Immature natural killer cell (primary cell): ENCODE results near the gene NTN1. TPM values are rescaled to one million over a fixed set of nuclear protein-coding genes. Genes with fewer than 3 reads are reported as not detected.

Experiments
- DNase-seq, 3 donors: peaks; one replicate each; pipeline ENCODE4 v3.0.0; 2022; ENCODE audit warnings: mixed read lengths in 1 of 3
- H3K27ac Mint-ChIP-seq, 6 donors: one replicate each; pipeline ENCODE4 v1.8.0; 2020; ENCODE audit warnings: mixed read lengths in 6 of 6, mild to moderate bottlenecking in 5 of 6, inconsistent platforms in 4 of 6, moderate library complexity in 3 of 6
- H3K27me3 Mint-ChIP-seq, 3 donors: one replicate each; pipeline ENCODE4 v1.8.0; 2020 to 2021; ENCODE audit warnings: low read depth in 3 of 3, mild to moderate bottlenecking in 3 of 3, mixed read lengths in 3 of 3, moderate library complexity in 3 of 3, inconsistent platforms in 1 of 3
- H3K36me3 Mint-ChIP-seq, 3 donors: one replicate each; pipeline ENCODE4 v1.8.0; 2020; ENCODE audit warnings: mixed read lengths in 3 of 3, inconsistent platforms in 2 of 3, mild to moderate bottlenecking in 2 of 3
- H3K4me1 Mint-ChIP-seq, 2 donors: one replicate each; pipeline ENCODE4 v1.8.0; 2020; ENCODE audit warnings: inconsistent platforms in 2 of 2, mild to moderate bottlenecking in 2 of 2, mixed read lengths in 2 of 2, moderate library complexity in 1 of 2
- H3K4me3 Mint-ChIP-seq, 5 donors: one replicate each; pipeline ENCODE4 v1.8.0; 2020; ENCODE audit warnings: mild to moderate bottlenecking in 5 of 5, mixed read lengths in 5 of 5, inconsistent platforms in 3 of 5, moderate library complexity in 3 of 5
- H3K9me3 Mint-ChIP-seq, 6 donors: one replicate each; pipeline ENCODE4 v1.8.0; 2020; ENCODE audit warnings: mild to moderate bottlenecking in 6 of 6, mixed read lengths in 6 of 6, inconsistent platforms in 4 of 6, moderate library complexity in 3 of 6
- polyA plus RNA-seq, 3 donors: library from polyadenylated mRNA; unstranded; fragments of 300-500 nt; fragmentation: Illumina TruSeq; gene quantifications; one replicate each; pipeline ENCODE4 v1.2.3, GENCODE V29; 2021

The NTN1 gene
- polyA plus RNA-seq, 3 donors from 2014 or later = not detected

DNA sequence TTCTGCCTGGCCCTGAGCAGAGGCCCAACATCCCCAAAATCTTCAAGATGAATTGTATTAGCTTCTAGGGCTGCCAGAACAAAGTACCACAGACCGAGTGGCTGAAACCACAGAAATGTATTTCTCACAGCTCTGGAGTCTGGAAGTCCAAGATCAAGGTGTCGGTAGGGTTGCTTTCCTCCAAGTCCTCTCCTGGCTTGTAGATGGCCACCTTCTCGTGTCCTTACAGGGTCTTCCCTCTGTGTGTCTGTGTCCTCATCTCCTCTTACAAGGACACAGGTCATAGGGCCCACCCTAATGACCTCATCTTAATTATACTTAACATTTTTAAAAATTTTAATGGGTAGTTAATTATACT is 215.7 kb downstream of the NTN1 start:
- H3K36me3 Mint-ChIP-seq = no peaks in the 10 kb centered on the region
- H3K27me3 Mint-ChIP-seq = peaks cover 5 to 22% (median 17%) of the 10 kb centered on the region in 3 donors
- H3K4me3 Mint-ChIP-seq = no peak overlapping the region
- H3K4me1 Mint-ChIP-seq = peaks cover 21 to 27% of the 10 kb centered on the region in 2 donors
- no peak overlapping the region for H3K27ac Mint-ChIP-seq
- no peaks in the 10 kb centered on the region for H3K9me3 Mint-ChIP-seq
- DNase-seq = no peak

DNA sequence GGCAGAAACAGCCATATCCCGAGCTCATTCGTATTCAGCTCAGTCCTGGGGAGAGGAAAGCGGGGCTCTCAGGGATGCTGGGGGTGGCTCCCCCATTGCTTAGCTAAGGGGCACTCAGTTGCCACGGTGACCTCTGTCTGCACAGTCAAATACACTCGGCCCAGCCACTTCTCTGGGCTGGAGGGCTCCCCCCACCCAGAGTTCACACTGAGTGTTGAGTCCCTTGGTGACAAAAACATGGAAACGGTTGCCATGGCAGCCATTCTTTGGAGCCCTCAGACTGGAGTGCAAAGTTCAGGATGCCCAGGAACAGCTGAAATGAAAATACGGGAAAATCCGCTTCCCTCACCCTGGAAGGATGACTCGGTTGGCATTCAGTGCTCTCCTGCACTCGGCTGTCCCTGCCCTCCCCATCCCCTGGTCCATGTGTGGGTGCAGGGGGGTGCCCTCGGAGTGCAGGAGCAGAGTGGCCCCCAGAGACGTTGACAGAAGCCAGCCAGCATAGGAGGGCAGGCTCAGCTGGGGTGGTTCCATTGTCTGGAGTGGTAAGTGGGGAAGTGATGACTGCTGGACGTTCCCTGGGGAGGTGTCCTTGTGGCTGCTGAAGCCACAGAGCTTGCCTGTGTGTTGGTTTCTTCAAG is 216.5 kb downstream of the NTN1 start:
- Mint-ChIP-seq H3K4me1 (peaks cover 21 to 27% of the 10 kb centered on the region in 2 donors), H3K27ac (peak overlapping the region in 1 of 6 donors; percentile 24), H3K4me3 (peak overlapping the region in 2 of 5 donors; percentile 38 to 46), H3K9me3 (no peaks in the 10 kb centered on the region), H3K36me3 (no peaks in the 10 kb centered on the region), H3K27me3 (peaks cover 5 to 22% (median 16%) of the 10 kb centered on the region in 3 donors)
- DNase-seq = no peak

- Mint-ChIP-seq H3K36me3 (no peaks in the 10 kb centered on the region), H3K9me3 (no peaks in the 10 kb centered on the region), H3K27me3 (peaks cover 5 to 22% (median 16%) of the 10 kb centered on the region in 3 donors), H3K27ac (peak overlapping the region in 5 of 6 donors; percentile 12 to 85 (median 75)), H3K4me3 (peak overlapping the region; percentile 81 to 85 (median 83)), H3K4me1 (peaks cover 21 to 27% of the 10 kb centered on the region in 2 donors)
- DNase-seq = no peak
These were observed 217.3 kb downstream of the NTN1 start for GRCh38 chr17:9238340-9239245.

GRCh38 chr17:9239246-9239792 is 218.0 kb downstream of the NTN1 start:
- Mint-ChIP-seq H3K36me3 (no peaks in the 10 kb centered on the region), H3K27me3 (peaks cover 4 to 19% (median 16%) of the 10 kb centered on the region in 3 donors), H3K4me3 (peak overlapping the region; percentile 81 to 85 (median 83)), H3K4me1 (peaks cover 21 to 27% of the 10 kb centered on the region in 2 donors), H3K9me3 (no peaks in the 10 kb centered on the region), H3K27ac (peak overlapping the region; percentile 48 to 85 (median 74))
- peak in 1 of 3 donors; percentile 10 for DNase-seq

DNA sequence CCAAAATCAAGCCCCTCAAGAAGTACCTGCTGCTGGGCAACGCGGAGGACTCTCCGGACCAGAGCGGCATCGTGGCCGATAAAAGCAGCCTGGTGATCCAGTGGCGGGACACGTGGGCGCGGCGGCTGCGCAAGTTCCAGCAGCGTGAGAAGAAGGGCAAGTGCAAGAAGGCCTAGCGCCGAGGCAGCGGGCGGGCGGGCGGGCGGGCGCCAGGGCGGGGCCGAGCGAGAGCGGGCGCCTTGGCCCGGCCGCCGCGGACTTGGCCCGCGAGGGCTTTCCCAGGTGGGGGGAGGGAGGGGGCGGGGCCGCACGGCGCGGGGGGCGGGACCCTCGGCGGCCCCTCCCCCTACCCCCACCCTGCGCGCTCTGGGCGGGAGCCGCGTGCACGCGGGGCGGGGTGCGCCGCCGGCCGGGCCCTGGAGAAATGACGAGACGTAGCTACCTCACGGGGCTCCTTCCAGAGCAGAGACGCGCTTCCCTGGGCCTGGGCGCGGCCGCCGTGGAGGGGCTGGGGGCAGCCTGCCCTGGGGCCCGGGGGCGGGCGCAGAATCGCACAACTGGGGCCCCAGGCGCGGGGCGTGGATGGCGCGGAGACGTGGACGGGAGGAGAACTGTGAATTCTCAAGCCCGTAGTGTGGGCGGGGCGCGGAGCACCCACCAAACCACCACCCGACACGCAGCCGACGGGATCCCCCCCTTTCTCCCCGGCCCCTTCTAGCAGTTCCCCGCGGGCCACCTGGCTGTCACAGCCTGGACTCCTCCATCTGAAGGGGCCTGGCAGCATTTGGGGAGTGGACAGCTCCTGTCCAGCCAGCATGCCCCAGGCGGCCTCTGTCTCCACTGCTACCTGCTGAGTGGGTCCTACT is 218.7 kb downstream of the NTN1 start:
- Mint-ChIP-seq H3K27me3 (peaks cover 4 to 16% (median 13%) of the 10 kb centered on the region in 3 donors), H3K9me3 (no peaks in the 10 kb centered on the region), H3K36me3 (no peaks in the 10 kb centered on the region), H3K4me3 (peak overlapping the region; percentile 81 to 85 (median 83)), H3K27ac (peak overlapping the region; percentile 64 to 85 (median 76)), H3K4me1 (peaks cover 21 to 27% of the 10 kb centered on the region in 2 donors)
- DNase-seq = peak; percentile 72 to 81 (median 77)

DNA sequence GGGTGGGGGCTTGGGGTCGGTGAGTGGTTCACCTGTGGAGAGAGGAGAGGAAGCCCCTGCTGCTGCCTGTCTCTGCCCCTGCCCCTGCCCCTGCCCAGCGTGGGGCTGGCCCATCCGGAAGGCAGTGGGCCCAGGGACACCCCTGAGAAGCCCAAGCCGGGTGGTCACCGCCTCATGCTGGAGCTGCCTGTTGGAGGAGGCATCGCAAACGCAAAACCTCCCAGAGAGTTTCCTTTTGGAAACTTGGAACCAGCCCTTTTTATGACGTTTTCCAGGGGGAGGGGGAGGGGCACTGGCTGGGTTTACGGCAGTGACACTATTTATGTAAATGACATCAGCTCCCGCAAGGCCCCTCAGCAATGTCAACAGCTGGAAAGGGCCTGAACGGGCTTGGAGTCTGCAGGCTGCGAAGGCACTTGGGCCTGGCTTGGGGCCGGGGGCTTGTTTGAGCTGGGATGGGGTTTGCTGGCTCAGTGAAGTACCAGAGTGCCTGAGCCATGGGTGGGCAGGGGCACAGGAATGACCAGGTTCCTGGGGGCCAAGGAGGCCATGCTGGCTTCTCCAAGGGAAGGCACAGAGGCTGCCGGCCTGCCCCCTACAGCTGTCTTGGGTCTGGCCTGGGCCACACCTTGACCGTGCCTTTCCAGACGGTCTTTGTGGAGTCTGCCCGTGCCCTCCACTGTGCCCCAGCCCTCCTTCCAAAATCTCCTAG is 219.5 kb downstream of the NTN1 start:
- Mint-ChIP-seq H3K27ac (peak overlapping the region; percentile 64 to 83 (median 75)), H3K27me3 (peaks cover 2 to 11% (median 8%) of the 10 kb centered on the region in 3 donors), H3K9me3 (no peaks in the 10 kb centered on the region), H3K4me3 (peak overlapping the region; percentile 60 to 73 (median 65)), H3K4me1 (peaks cover 21 to 27% of the 10 kb centered on the region in 2 donors), H3K36me3 (no peaks in the 10 kb centered on the region)
- DNase-seq = no peak

DNA sequence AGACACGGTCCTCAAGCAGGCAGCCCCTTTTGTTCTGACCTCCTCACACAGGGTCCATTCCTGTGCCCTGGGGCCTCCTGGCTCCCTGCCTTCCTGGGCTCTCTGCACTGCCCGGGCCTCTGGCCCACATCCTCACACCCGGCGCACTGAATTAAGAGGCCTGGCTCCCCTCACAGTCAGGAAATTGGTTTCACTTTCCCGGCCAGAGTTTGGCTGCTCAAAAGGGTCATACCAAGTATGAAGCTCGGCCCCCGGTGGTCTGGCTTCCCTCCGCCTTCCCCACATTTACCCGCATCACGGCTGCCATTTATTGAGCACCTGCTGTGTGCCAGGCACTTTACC is 220.0 kb downstream of the NTN1 start:
- peak overlapping the region; percentile 39 to 65 (median 60) for H3K4me3 Mint-ChIP-seq
- H3K27me3 Mint-ChIP-seq = peaks cover 2 to 8% (median 8%) of the 10 kb centered on the region in 3 donors
- no peaks in the 10 kb centered on the region for H3K36me3 Mint-ChIP-seq
- H3K4me1 Mint-ChIP-seq = peaks cover 21 to 27% of the 10 kb centered on the region in 2 donors
- peak in 1 of 3 donors; percentile 20 for DNase-seq
- no peaks in the 10 kb centered on the region for H3K9me3 Mint-ChIP-seq
- H3K27ac Mint-ChIP-seq = peak overlapping the region; percentile 52 to 84 (median 74)

DNA sequence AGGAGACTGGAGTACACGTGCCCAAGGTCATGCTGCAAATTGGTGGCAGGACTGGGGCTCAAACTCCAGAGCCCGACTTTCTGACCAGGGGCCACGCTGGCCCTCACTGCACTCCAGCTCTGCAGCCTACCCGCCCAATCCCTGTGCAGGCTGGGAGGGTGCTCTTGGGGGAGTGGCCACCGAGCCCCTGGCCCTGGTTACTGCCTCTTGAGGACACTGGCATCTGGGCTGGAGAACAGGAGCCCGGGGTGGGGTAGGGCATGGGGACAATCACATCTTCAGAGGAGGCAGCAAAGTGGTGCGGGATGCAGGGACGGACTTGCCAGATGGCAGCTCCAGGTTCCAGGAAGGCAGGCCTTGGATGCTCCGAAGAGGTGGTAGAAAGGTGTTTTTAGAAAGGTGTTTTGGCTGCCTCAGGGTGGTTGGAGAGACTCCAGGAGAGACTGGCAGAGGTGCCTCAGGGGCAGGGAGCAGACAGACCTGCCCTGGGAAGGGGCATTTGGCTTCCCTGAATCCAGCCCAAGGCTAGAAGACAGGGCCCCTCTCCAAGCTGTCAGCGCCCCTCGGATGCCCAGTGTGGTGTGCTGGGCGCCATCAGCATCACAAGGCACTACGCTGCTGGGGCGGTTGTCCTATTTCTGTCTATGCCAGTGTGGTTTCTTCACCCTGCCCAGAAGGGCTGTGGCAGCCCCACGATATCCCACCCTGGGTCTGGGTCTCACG is 220.6 kb downstream of the NTN1 start:
- H3K27me3 Mint-ChIP-seq = peaks cover 0 to 8% (median 8%) of the 10 kb centered on the region in 3 donors
- H3K4me3 Mint-ChIP-seq = peak overlapping the region in 4 of 5 donors; percentile 53 to 65 (median 60)
- peaks cover 21 to 27% of the 10 kb centered on the region in 2 donors for H3K4me1 Mint-ChIP-seq
- no peaks in the 10 kb centered on the region for H3K36me3 Mint-ChIP-seq
- no peak for DNase-seq
- H3K9me3 Mint-ChIP-seq = no peaks in the 10 kb centered on the region
- H3K27ac Mint-ChIP-seq = peak overlapping the region; percentile 12 to 84 (median 74)

- Mint-ChIP-seq H3K4me3 (no peak overlapping the region), H3K36me3 (no peaks in the 10 kb centered on the region), H3K4me1 (peaks cover 21 to 25% of the 10 kb centered on the region in 2 donors), H3K9me3 (no peaks in the 10 kb centered on the region), H3K27me3 (peaks cover 0 to 8% (median 8%) of the 10 kb centered on the region in 3 donors), H3K27ac (peak overlapping the region in 3 of 6 donors; percentile 23 to 45 (median 45))
- DNase-seq = no peak
These were observed 221.2 kb downstream of the NTN1 start for GRCh38 chr17:9242497-9242881.

DNA sequence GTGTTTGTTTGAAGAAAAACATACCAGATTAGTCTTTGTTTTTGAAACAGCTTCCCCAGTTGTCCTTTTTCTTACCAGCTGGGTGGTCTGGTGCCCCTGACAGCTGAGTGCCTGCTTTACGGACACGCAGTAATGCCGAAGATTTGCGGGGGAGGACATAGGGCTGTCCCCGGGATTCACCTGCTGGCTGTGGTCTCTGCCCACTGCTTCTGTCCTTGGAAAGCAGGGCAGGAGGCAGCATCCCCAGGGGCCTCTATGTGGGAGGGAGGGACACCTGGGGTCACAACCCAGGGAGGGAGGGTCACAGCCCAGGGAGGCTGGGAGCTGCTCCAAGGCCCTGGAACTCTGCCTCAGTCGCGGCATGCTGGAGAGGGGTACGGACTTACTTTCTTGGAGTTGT is 221.7 kb downstream of the NTN1 start:
- DNase-seq = no peak
- peaks cover 0 to 2% (median 0%) of the 10 kb centered on the region in 3 donors for H3K36me3 Mint-ChIP-seq
- no peaks in the 10 kb centered on the region for H3K9me3 Mint-ChIP-seq
- H3K4me1 Mint-ChIP-seq = peaks cover 21 to 25% of the 10 kb centered on the region in 2 donors
- no peak overlapping the region for H3K4me3 Mint-ChIP-seq
- H3K27me3 Mint-ChIP-seq = peaks cover 0 to 9% (median 7%) of the 10 kb centered on the region in 3 donors
- no peak overlapping the region for H3K27ac Mint-ChIP-seq

DNA sequence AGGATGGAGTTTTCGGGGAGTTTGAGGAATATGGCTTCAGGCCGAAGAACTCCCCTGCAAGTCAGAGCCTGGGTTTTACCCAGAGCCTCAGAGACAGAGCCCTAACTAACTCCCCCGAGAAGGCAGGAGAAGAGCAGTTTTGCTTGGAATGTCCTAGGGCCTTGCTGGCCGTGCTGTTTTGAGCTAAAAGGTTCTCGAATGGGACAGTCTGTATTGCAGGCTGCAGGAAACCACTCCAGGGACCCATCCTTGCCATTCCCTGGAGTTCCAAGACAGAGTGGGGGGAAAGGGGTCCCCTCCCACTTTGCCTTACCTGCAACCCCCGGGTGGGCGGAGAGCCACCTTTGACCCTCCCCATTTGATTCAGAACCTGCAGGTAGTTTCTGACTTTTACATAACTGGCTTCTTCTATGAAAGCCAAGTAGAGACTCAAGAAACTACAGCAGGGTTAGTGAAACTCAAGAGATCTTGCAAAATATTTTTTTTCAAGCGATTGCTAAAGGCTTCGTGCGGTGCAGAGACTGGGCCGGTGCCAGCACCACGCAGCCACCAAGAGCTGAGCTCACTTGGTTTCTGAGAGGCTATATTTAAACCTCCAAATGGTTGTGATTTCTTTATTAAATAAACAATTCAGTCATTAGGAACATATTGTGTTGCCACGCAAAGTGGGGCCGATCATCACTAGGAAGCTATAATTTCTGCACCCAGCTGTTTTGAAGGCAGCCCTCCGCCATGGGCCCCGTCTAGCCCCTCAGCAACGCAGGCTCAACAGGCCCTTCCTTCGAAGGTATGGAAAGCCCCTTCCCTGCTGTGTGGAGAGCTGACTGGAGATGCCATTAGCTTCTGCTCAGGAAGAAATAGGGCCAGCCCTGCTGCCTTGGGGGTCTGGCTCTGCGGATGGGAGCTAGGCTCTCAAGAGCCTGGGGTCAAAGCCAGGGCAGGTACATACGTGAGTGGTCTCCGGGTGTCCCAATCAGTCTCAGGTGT is 223.0 kb downstream of the NTN1 start:
- Mint-ChIP-seq H3K4me1 (peaks cover 12 to 14% of the 10 kb centered on the region in 2 donors), H3K9me3 (no peaks in the 10 kb centered on the region), H3K36me3 (peaks cover 3 to 5% (median 4%) of the 10 kb centered on the region in 3 donors), H3K27me3 (peaks cover 1 to 7% (median 3%) of the 10 kb centered on the region in 3 donors), H3K4me3 (no peak overlapping the region), H3K27ac (peak overlapping the region in 1 of 6 donors; percentile 14)
- no peak for DNase-seq
